Inferior parietal cortex (tissue), 1 donor: ENCODE measurements around the gene NR1H2.

Experiments used
- DNase-seq: peaks from one replicate; pipeline ENCODE4 v3.0.0-alpha.2; 2016; ENCODE audit errors: extremely low spot score

NR1H2 gene

DNA sequence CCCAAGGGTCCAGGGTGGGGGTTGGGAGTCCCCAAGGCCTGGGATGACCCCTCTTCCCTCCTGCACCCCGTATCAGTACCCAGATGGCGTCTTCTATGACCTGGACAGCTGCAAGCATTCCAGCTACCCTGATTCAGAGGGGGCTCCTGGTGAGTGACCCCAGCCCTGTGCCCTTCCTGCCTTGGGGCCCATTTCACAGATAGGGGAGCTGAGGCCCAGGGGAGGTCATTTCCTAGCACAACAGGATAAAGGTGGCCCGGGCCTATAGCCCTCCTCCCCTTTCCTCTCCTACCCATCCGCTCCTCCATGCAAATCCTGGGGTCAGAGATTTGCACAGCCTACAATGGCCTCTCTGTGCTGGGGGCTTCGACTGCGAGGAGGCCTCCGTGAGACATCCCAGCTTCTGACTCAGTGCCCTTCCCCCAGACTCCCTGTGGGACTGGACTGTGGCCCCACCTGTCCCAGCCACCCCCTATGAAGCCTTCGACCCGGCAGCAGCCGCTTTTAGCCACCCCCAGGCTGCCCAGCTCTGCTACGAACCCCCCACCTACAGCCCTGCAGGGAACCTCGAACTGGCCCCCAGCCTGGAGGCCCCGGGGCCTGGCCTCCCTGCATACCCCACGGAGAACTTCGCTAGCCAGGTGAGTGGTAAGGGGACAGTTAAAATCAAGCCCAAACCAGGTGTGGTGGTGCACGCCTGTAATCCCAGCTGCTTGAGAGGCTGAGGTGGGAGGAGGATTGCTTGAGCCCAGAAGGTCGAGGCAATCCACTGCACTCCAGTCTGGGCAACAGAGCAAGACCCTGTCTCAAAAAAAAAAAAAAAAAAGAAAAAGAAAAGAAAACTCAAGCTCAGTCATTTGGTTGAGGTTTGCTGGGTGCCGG is 46.4 kb downstream of the NR1H2 start:
- DNase-seq = no peak

DNA sequence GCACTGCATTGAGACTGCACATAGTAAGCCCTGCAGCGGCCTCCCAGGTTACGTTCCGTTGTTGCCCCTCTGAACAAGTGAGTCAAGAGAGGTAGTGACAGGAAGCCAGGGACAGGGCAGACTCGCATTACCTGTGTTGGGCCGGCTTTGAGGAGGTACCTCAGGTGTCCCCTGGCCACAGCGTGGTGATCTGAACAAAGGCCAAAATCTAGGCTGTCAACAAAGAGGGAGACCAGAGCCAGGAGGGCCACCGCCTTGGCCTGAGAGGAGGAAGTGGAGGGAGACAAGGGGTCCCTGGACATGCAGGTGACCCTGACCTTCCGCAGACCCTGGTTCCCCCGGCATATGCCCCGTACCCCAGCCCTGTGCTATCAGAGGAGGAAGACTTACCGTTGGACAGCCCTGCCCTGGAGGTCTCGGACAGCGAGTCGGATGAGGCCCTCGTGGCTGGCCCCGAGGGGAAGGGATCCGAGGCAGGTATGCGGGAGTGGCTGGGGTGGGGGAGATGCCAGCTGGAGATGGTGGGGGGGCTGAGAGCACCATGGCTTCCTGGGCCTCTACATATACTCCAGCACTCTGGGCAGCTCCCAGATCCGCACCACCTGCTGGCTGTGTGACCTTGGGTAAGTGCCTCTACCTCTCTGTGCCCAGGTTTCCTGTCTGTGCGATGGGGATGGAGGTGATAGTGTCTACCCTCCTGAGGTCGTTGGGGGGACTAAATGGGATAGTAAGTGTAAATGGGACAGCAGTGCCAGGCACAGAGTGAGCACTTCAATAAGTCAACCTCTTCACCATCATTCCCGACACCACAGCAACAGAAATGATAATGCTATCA is 47.2 kb downstream of the NR1H2 start:
- no peak for DNase-seq

- DNase-seq = no peak
These were observed 49.3 kb downstream of the NR1H2 start for GRCh38 chr19:50425581-50425980.

DNA sequence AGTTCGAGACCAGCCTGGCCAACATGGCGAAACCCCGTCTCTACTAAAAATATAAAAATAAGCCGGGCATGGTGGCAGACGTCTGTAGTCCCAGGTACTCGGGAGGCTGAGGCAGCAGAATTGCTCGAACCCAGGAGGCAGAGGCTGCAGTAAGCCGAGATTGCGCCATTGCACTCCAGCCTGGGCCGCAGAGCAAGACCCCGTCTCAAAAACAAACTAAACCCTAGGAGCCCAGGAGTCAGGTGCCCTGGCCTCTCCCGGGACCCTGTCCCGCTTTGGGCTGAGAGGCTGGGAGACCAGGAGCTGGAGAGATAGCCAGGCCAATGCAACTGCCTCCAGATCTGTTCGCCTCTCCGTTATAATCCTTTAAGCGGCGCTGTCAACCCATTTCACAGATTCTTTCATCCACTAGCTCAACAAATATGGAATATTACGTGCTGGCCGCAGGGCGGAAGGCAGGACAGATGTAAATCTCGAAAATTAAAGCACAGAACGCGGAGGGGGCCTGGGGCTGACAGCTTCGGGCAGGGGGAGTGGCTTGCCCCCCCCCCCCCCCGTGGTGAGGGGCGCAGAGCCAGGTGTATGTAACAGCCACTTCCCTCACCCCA is 51.2 kb downstream of the NR1H2 start:
- no peak for DNase-seq

GRCh38 chr19:50427997-50428425 is 51.8 kb downstream of the NR1H2 start:
- DNase-seq = peak; percentile 38

- no peak for DNase-seq
These were observed 52.7 kb downstream of the NR1H2 start for GRCh38 chr19:50428772-50429463.

DNA sequence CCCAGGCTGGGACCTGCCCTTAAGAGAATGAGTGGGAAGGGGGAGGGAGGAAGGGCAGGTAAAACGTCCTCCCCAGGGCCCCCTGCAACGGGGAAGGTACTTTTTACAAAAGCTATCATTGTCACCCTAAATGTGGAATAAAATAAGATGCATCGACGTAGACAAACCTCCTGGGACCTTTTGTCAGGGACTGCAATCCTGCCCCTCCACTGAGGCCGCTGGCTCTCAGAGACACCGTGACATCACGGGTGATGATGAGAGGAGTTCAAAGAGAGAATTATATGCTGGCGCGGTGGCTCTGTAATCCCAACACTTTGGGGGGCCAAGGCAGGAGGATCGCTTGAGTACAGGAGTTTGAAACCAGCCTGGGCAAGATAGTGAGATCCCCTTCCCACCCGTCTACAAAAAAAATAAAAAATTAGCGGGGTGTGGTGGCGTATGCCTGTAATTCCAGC is 54.7 kb downstream of the NR1H2 start:
- DNase-seq = no peak

GRCh38 chr19:50431343-50432220 is 55.3 kb downstream of the NR1H2 start:
- peak; percentile 85 for DNase-seq

DNA sequence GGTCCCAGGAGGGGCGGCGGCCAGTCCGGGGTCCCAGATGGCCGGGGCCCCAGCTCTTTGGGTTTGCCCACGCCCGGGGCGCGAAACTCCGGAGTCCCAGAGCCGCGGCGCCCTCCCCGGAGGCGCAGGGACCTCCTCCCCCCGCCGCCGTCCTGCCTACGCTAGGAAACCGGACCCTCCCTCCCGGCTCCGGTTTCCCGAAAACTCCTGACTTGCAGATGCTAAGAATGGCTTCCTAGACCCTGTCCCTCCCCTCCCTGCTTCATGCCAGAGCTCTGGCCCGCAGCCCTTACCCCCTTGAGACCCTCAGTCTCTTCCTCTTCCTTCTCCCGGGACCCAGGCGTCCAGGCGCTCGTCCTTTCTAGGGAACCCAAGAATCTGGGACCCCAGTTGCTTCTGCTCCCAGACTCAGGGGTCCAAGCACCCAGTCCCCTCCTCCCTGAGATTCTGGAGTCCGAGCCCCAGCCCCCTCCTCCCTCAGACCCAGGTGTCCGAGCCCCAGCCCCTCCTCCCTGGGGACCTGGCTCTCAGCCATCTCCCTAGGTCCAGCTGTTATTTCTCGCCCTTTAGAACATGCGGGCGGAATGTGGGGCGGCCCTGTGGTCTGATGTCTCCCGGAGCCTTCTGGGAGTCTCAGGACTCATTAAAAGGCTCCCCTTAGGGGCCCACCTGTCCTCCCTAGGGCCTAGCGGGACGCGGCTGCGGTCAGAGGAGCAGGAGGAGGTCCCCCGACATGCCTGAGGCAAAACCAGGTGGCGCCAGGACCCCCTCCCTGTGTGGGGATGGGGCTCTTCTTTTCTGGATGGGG is 56.2 kb downstream of the NR1H2 start, which contains the start of gene MYBPC2:
MYBPC2 (plus strand) TSS at position 672 of the 808 bp plus-strand sequence; CDS start at position 734, 62 bp downstream.
- DNase-seq = no peak
